ENCODE data around the gene AMN1. TPM values are rescaled to one million over a fixed set of nuclear protein-coding genes. Genes with fewer than 3 reads are reported as not detected.
A peak's percentile ranks its signal among the peaks of the same experiment; 100 is the strongest.
"Not testable (repeated sequence)": the region's sequence is repeated elsewhere in the genome, so short reads cannot be mapped to it uniquely, and the experiment has no call there.

Gene AMN1
- total RNA-seq, 1 experiment from 2014 or later: 14.3 TPM

- DNase-seq (ENCODE audit: low read depth): peak; percentile 39
Observed at GRCh38 chr12:31733549-31734432, 5.0 kb upstream of the AMN1 start.

GRCh38 chr12:31732926-31733548 lies 4.2 kb upstream of the AMN1 start:
- peak; percentile 89 for DNase-seq (ENCODE audit: low read depth)

GRCh38 chr12:31731203-31731602 lies 2.4 kb upstream of the AMN1 start:
- DNase-seq (ENCODE audit: low read depth): not testable (repeated sequence)

- DNase-seq (ENCODE audit: low read depth): no peak
Observed at GRCh38 chr12:31729705-31730104, 884 bp upstream of the AMN1 start.

- DNase-seq (ENCODE audit: low read depth): no peak
Observed at GRCh38 chr12:31728289-31728916, 418 bp downstream of the AMN1 start.

GRCh38 chr12:31727192-31727591 lies 1.6 kb downstream of the AMN1 start:
- no peak for DNase-seq (ENCODE audit: low read depth)

- no peak for DNase-seq (ENCODE audit: low read depth)
Observed at GRCh38 chr12:31726575-31726974, 2.2 kb downstream of the AMN1 start.

GRCh38 chr12:31724557-31724956 lies 4.3 kb downstream of the AMN1 start:
- DNase-seq (ENCODE audit: low read depth): no peak

- no peak for DNase-seq (ENCODE audit: low read depth)
Observed at GRCh38 chr12:31722580-31722979, 6.2 kb downstream of the AMN1 start.

- DNase-seq (ENCODE audit: low read depth): not testable (repeated sequence)
Observed at GRCh38 chr12:31718542-31719198, 10.2 kb downstream of the AMN1 start.

GRCh38 chr12:31716998-31717397 lies 11.8 kb downstream of the AMN1 start:
- DNase-seq (ENCODE audit: low read depth): not testable (repeated sequence)

GRCh38 chr12:31715283-31715825 lies 13.5 kb downstream of the AMN1 start:
- no peak for DNase-seq (ENCODE audit: low read depth)

GRCh38 chr12:31714406-31715271 lies 14.2 kb downstream of the AMN1 start:
- DNase-seq (ENCODE audit: low read depth): no peak

GRCh38 chr12:31712877-31713276 lies 15.9 kb downstream of the AMN1 start:
- no peak for DNase-seq (ENCODE audit: low read depth)

GRCh38 chr12:31710021-31710818 lies 18.6 kb downstream of the AMN1 start:
- DNase-seq (ENCODE audit: low read depth): no peak

GRCh38 chr12:31708118-31708517 lies 20.7 kb downstream of the AMN1 start:
- not testable (repeated sequence) for DNase-seq (ENCODE audit: low read depth)

- DNase-seq (ENCODE audit: low read depth): no peak
Observed at GRCh38 chr12:31705621-31706020, 23.2 kb downstream of the AMN1 start.

GRCh38 chr12:31702047-31702446 lies 26.8 kb downstream of the AMN1 start:
- peak; percentile 32 for DNase-seq (ENCODE audit: low read depth)

- DNase-seq (ENCODE audit: low read depth): not testable (repeated sequence)
Observed at GRCh38 chr12:31689921-31690320, 38.9 kb downstream of the AMN1 start.

- no peak for DNase-seq (ENCODE audit: low read depth)
Observed at GRCh38 chr12:31687101-31687527, 41.7 kb downstream of the AMN1 start.

All from LHCN-M2 (cell line).